ENCODE data around the gene MSRB1. TPM values are rescaled to one million over a fixed set of nuclear protein-coding genes. Genes with fewer than 3 reads are reported as not detected.

MSRB1 gene
- total and polyA plus RNA-seq, 2 of the 8 experiments (the other 6 are each of a cell fraction or from before 2014, with no cell fraction given): 28.2 to 51.4 TPM

GRCh38 chr16:1895068-1895467, 47.9 kb downstream of the MSRB1 start:
- POLR2A ChIA-PET (ENCODE audit: partially characterized antibody): interaction anchor here (1.1 to 1.4 kb wide), 2 partner anchors 14 to 67 kb away, joined by 3 read pairs; no protein-coding TSS in a partner anchor

More at GRCh38 chr16:1895068-1895467, 47.9 kb downstream of the MSRB1 start:
- no peak overlapping the region for H3K23ac ChIP-seq (ENCODE audit: insufficient read length)
- CTCF ChIA-PET (ENCODE audit: partially characterized antibody): interaction anchor here (0.7 to 2.1 kb wide), 5 partner anchors 9 to 30 kb away, joined by 3 to 9 read pairs (median 6); no protein-coding TSS in a partner anchor
- no peak overlapping the region for H3K18ac ChIP-seq (ENCODE audit: extremely low read depth, low read length)
- no peak overlapping the region for H3K14ac ChIP-seq (ENCODE audit: insufficient read length)
- no peak overlapping the region for H4K5ac ChIP-seq (ENCODE audit: insufficient read length, low read depth, low read length)
- no peaks in the 10 kb centered on the region for H3K9me3 ChIP-seq (ENCODE audit: insufficient read depth in 2 of 2, low read depth in 1 of 2, low read length in 1 of 2)
- no peak overlapping the region for H3K4ac ChIP-seq (replicated peaks; ENCODE audit: insufficient read length, low read depth, low read length)
- H2AFZ ChIP-seq (ENCODE audit: low read length): no peak overlapping the region
- no peak overlapping the region for H3K56ac ChIP-seq (replicated peaks; ENCODE audit: insufficient read length, low read depth, low read length)
- H3K23me2 ChIP-seq (ENCODE audit: low read depth, low read length): no peaks in the 10 kb centered on the region
- no peak overlapping the region for H2BK20ac ChIP-seq (ENCODE audit: low read length)
- TF ChIP-seq EGR1 (IDR thresholded peaks at IDR 0.05; ENCODE audit: borderline replicate concordance, low read depth, low read length): no peak
- peaks cover 0 to 5% (median 0%) of the 10 kb centered on the region in 4 experiments; a peak in 1 of 7 replicates for H3K27me3 ChIP-seq (replicated peaks in 1 of 4; ENCODE audit: control insufficient read depth in 3 of 4, extremely low read depth in 1 of 4, insufficient read depth in 3 of 4, low read length in 3 of 4)
- WGBS, 2 experiments (ENCODE audit: extremely low coverage in 1 of 2, insufficient coverage in 1 of 2, insufficient read length in 1 of 2, insufficient replicate concordance in 2 of 2, low coverage in 1 of 2, low lambda C conversion rate in 2 of 2, missing lambda C conversion rate in 1 of 2): 94% methylated on average over 5 of the region's 5 CpGs; no CpG with 5 or more reads in 1 of the 2 experiments
- no peak overlapping the region for H2BK120ac ChIP-seq (replicated peaks; ENCODE audit: low read depth, low read length)
- no peaks in the 10 kb centered on the region for H4K20me1 ChIP-seq (replicated peaks in 1 of 2; ENCODE audit: control insufficient read depth in 1 of 2, insufficient read depth in 2 of 2, low read length in 2 of 2)
- H2BK12ac ChIP-seq (ENCODE audit: low read depth, low read length): no peak overlapping the region
- H3K4me3 ChIP-seq (ENCODE audit: extremely low read depth in 1 of 4, insufficient read depth in 2 of 4, low read depth in 3 of 4, low read length in 4 of 4): no peak overlapping the region
- no peaks in the 10 kb centered on the region for H3K79me2 ChIP-seq (ENCODE audit: control insufficient read depth in 1 of 2, insufficient read depth in 2 of 2, low read length in 2 of 2)
- no peak overlapping the region for H3K27ac ChIP-seq (ENCODE audit: low read depth, low read length)
- H4K8ac ChIP-seq (ENCODE audit: extremely low read depth, insufficient read depth, low read length): no peak overlapping the region
- no peak overlapping the region; the same call in 1 of the 2 replicates for H2AK5ac ChIP-seq (ENCODE audit: low read depth, low read length)
- H3K9ac ChIP-seq (replicated peaks in 1 of 4; ENCODE audit: extremely low read depth in 1 of 4, low read depth in 3 of 4, low read length in 3 of 4): no peak overlapping the region
- no peaks in the 10 kb centered on the region for H3K79me1 ChIP-seq (ENCODE audit: low read depth, low read length)
- H2BK5ac ChIP-seq (ENCODE audit: low read depth, low read length): no peak overlapping the region
- H3K4me1 ChIP-seq (replicated peaks in 1 of 4; ENCODE audit: control insufficient read depth in 3 of 4, insufficient read depth in 4 of 4, low read length in 3 of 4): no peaks in the 10 kb centered on the region
- no peak overlapping the region for H2BK15ac ChIP-seq (ENCODE audit: low read length)
- H3K4me2 ChIP-seq (ENCODE audit: insufficient read depth in 1 of 2, low read depth in 2 of 2, low read length in 2 of 2): no peak overlapping the region
- no peaks in the 10 kb centered on the region for H3K36me3 ChIP-seq (ENCODE audit: control insufficient read depth in 2 of 4, insufficient read depth in 4 of 4, low read length in 3 of 4)
- DNase-seq (ENCODE audit: low read depth in 1 of 2, low spot score in 2 of 2) (no peak), FAIRE-seq (no peak)
- H4K91ac ChIP-seq (replicated peaks; ENCODE audit: insufficient read length, low read length): no peak overlapping the region

Measured in H1 (cell line).